Mucosa of descending colon (tissue), 3 donors: ENCODE measurements around the gene GPR17. TPM values are rescaled to one million over a fixed set of nuclear protein-coding genes. Genes with fewer than 3 reads are reported as not detected.

Source experiments
- ATAC-seq: fragments of 200-7000 bp; cut with Tn5 transposase; one replicate; pipeline ENCODE4 v1.9.1; 2020; ENCODE audit warnings: mild to moderate bottlenecking, moderate library complexity
- DNase-seq, 3 donors: peaks; one replicate each; pipeline ENCODE4 v3.0.0-alpha.2; 2020
- H3K36me3 ChIP-seq: fragments of 200-600 bp; one replicate; pipeline ENCODE4 v1.8.0; 2021; ENCODE audit warnings: low read depth, mild to moderate bottlenecking
- H3K4me1 ChIP-seq: fragments of 200-600 bp; one replicate; pipeline ENCODE4 v1.8.0; 2021; ENCODE audit warnings: low read depth, mild to moderate bottlenecking
- H3K4me3 ChIP-seq: fragments of 200-600 bp; one replicate; pipeline ENCODE4 v1.8.0; 2021; ENCODE audit warnings: mild to moderate bottlenecking
- H3K9me3 ChIP-seq: fragments of 200-600 bp; one replicate; pipeline ENCODE4 v1.8.0; 2021; ENCODE audit warnings: mild to moderate bottlenecking
- CTCF ChIP-seq: fragments of 200-600 bp; IDR thresholded peaks from one replicate; pipeline ENCODE4 v1.8.0; 2022; ENCODE audit warnings: antibody characterized with exemption, mild to moderate bottlenecking
- intact Hi-C, 2 donors: fragments of 100-400 bp; cut with DNase I in 1 of 2; cut with micrococcal nuclease in 1 of 2; formaldehyde crosslinking; loops; one replicate each; pipeline versions ENCODE4 v1.11.0 to v1.11.1; 2022; cut with DNase I, micrococcal nuclease
- total RNA-seq, 3 donors: library from RNA; stranded (reverse); fragmentation: NEBNext Ultra II Directional in 2 of 3; extraction: Animal tissue kit (Norgen Biotek cat#: 25700) in 2 of 3; gene quantifications; one replicate each; pipeline versions ENCODE4 v1.2.1 to v1.2.4, GENCODE V29; 2021 to 2023
- donor health status: DM: no; HTN: no; CAD: no; lungs with moderate emphysema.
- donor health status: DM: no; HTN: no; CAD: no.
- donor health status: DM: no; HTN: yes; CAD: no.

GPR17 gene
- total RNA-seq, 3 donors from 2014 or later: 0.51 TPM; not detected in 2

GRCh38 chr2:127654084-127654837 lies 8.3 kb downstream of the GPR17 start:
- intact Hi-C loops: no loop called here
- ATAC-seq (no peak), DNase-seq (peak in 1 of 3 donors; percentile 39)
- Histone ChIP-seq H3K4me1 (peaks cover 4% of the 10 kb centered on the region), H3K9me3 (no peaks in the 10 kb centered on the region), H3K36me3 (no peaks in the 10 kb centered on the region), H3K4me3 (no peak overlapping the region)
- no peak for TF ChIP-seq CTCF

GRCh38 chr2:127654838-127655175 lies 8.9 kb downstream of the GPR17 start:
- intact Hi-C loops: no loop called here
- no peaks in the 10 kb centered on the region for H3K4me1 ChIP-seq
- no peak for TF ChIP-seq CTCF
- DNase-seq (no peak), ATAC-seq (no peak)
- H3K36me3 ChIP-seq: no peaks in the 10 kb centered on the region
- H3K9me3 ChIP-seq: no peaks in the 10 kb centered on the region
- no peak overlapping the region for H3K4me3 ChIP-seq

- no peak overlapping the region for H3K4me3 ChIP-seq
- intact Hi-C loops: no loop called here
- DNase-seq (peak in 1 of 3 donors; percentile 33), ATAC-seq (no peak)
- no peak for TF ChIP-seq CTCF
- H3K36me3 ChIP-seq: no peaks in the 10 kb centered on the region
- H3K9me3 ChIP-seq: no peaks in the 10 kb centered on the region
- no peaks in the 10 kb centered on the region for H3K4me1 ChIP-seq
These were observed 9.5 kb downstream of the GPR17 start for GRCh38 chr2:127655209-127656073.

GRCh38 chr2:127656569-127657231 lies 10.7 kb downstream of the GPR17 start:
- no peaks in the 10 kb centered on the region for H3K4me1 ChIP-seq
- H3K9me3 ChIP-seq: no peaks in the 10 kb centered on the region
- no peaks in the 10 kb centered on the region for H3K36me3 ChIP-seq
- no peak overlapping the region for H3K4me3 ChIP-seq
- intact Hi-C loops: no loop called here
- ATAC-seq: no peak
- TF ChIP-seq CTCF: no peak
- no peak for DNase-seq

GRCh38 chr2:127657232-127657595 lies 11.3 kb downstream of the GPR17 start:
- H3K4me1 ChIP-seq: no peaks in the 10 kb centered on the region
- intact Hi-C loops: no loop called here

More at GRCh38 chr2:127657232-127657595, 11.3 kb downstream of the GPR17 start:
- ATAC-seq: no peak
- TF ChIP-seq CTCF: no peak
- Histone ChIP-seq H3K9me3 (no peaks in the 10 kb centered on the region), H3K36me3 (no peaks in the 10 kb centered on the region), H3K4me3 (no peak overlapping the region)
- peak in 1 of 3 donors; percentile 38 for DNase-seq
